HCT116 (cell line): ENCODE data around the gene GNG7.

Experiments
- CTCF ChIP-seq, 3 experiments: fragments of 200-600 bp in 1 of 3; sonication (generic) in 1 of 3; IDR thresholded peaks in 2 of 3; conservative IDR thresholded peaks in 1 of 3; 2 replicates each; pipeline ENCODE4 v1.5.1; 2012 to 2017; ENCODE audit warnings: low read depth in 2 of 3, low read length in 2 of 3, antibody characterized with exemption in 1 of 3, borderline replicate concordance in 1 of 3, control low read depth in 1 of 3, mild to moderate bottlenecking in 1 of 3, mixed read lengths in 1 of 3, mixed run types in 1 of 3, moderate library complexity in 1 of 3; ENCODE audit not compliant: insufficient read depth in 1 of 3
- EZH2 ChIP-seq: fragments of 200-600 bp; sonication (generic); IDR thresholded peaks from 2 replicates; pipeline ENCODE4 v1.6.1; 2017; ENCODE audit warnings: antibody characterized with exemption, mixed run types
- MAX ChIP-seq: IDR thresholded peaks from 2 replicates; pipeline ENCODE4 v1.6.1; 2012
- POLR2A ChIP-seq: IDR thresholded peaks from 2 replicates; pipeline ENCODE4 v1.7.0; 2011; ENCODE audit warnings: borderline replicate concordance; ENCODE audit not compliant: insufficient read depth, insufficient read length; ENCODE audit errors: extremely low read depth
- ZFX ChIP-seq: fragments of 450-650 bp; IDR thresholded peaks from 2 replicates; pipeline ENCODE4 v1.6.1; 2017

GRCh38 chr19:2686360-2686759 is 16.1 kb downstream of the GNG7 start:
- TF ChIP-seq ZFX: no peak
- TF ChIP-seq POLR2A: no peak
- no peak for TF ChIP-seq CTCF (IDR thresholded peaks at IDR 0.05 in 2 of 3, conservative IDR thresholded peaks at IDR 0.05 in 1 of 3; ENCODE audit: borderline replicate concordance in 1 of 3, insufficient read depth in 1 of 3, low read depth in 2 of 3, low read length in 2 of 3)
- TF ChIP-seq MAX: no peak
- TF ChIP-seq EZH2: no peak
